Fibroblast of skin of right biceps (primary cell): ENCODE measurements around the gene RGL2.
"Not testable (repeated sequence)": the region's sequence is repeated elsewhere in the genome, so short reads cannot be mapped to it uniquely, and the experiment has no call there.

Experiments used
- DNase-seq: peaks from one replicate; pipeline ENCODE4 v3.0.0-alpha.2; 2013

RGL2 gene, protein sequence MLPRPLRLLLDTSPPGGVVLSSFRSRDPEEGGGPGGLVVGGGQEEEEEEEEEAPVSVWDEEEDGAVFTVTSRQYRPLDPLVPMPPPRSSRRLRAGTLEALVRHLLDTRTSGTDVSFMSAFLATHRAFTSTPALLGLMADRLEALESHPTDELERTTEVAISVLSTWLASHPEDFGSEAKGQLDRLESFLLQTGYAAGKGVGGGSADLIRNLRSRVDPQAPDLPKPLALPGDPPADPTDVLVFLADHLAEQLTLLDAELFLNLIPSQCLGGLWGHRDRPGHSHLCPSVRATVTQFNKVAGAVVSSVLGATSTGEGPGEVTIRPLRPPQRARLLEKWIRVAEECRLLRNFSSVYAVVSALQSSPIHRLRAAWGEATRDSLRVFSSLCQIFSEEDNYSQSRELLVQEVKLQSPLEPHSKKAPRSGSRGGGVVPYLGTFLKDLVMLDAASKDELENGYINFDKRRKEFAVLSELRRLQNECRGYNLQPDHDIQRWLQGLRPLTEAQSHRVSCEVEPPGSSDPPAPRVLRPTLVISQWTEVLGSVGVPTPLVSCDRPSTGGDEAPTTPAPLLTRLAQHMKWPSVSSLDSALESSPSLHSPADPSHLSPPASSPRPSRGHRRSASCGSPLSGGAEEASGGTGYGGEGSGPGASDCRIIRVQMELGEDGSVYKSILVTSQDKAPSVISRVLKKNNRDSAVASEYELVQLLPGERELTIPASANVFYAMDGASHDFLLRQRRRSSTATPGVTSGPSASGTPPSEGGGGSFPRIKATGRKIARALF

DNA sequence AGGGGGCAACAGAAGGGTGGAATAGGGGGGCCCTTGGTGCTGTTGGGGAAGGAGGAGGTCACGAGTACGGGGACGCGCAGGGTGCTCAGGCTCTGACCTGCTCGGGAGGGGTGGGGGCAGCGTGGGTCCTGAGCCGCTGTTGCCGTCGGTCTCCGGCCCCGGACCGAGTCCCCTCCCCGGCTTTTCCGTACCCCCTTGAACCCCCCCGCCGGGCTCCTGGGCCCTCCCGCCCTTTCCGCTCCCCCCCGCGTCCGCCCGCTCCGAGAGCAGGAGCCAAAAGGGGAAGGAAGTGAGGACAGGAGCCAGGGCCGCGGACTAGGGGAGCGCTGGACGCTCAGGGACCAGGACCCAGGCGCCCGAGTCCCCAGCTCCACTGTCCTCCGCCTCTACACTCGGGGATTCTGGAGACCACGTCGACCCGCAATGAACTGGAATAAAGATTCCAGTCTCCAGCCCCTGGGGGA is at the start of gene RGL2:
Gene RGL2 (minus strand): TSS at position 170 of the 464 bp plus-strand sequence. CDS start 332 bp downstream, outside the sequence.
- DNase-seq, result peak; percentile 63

DNA sequence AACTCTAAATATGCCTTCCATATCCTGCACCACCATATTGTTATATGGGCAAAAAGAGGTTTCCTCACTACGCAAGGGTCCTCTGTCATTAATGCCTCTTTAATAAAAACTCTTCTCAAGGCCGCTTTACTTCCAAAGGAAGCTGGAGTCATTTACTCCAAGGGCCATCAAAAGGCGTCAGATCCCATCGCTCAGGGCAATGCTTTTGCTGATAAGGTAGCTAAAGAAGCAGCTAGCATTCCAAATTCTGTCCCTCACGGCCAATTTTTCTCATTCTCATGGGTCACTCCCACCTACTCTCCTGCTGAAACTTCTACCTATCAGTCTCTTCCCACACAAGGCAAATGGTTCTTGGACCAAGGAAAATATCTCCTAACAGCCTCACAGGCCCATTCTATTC is 49.1 kb upstream of the RGL2 start:
- DNase-seq, result no peak

DNA sequence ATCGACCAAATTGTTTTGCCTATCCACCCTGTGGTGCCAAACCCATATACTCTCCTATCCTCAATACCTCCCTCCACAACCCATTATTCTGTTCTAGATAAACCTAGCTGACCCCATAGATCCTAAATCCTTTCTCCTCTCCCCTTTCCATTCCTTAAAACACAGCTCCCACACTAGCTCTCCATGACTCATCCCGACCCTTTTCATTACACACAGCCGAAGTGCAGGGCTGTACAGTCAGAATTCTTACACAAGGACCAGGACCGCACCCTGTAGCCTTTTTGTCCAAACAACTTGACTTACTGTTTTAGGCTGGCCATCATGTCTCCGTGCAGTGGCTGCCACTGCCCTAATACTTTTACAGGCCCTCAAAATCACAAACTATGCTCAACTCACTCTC is 48.2 kb upstream of the RGL2 start:
- not testable (repeated sequence) for DNase-seq

DNA sequence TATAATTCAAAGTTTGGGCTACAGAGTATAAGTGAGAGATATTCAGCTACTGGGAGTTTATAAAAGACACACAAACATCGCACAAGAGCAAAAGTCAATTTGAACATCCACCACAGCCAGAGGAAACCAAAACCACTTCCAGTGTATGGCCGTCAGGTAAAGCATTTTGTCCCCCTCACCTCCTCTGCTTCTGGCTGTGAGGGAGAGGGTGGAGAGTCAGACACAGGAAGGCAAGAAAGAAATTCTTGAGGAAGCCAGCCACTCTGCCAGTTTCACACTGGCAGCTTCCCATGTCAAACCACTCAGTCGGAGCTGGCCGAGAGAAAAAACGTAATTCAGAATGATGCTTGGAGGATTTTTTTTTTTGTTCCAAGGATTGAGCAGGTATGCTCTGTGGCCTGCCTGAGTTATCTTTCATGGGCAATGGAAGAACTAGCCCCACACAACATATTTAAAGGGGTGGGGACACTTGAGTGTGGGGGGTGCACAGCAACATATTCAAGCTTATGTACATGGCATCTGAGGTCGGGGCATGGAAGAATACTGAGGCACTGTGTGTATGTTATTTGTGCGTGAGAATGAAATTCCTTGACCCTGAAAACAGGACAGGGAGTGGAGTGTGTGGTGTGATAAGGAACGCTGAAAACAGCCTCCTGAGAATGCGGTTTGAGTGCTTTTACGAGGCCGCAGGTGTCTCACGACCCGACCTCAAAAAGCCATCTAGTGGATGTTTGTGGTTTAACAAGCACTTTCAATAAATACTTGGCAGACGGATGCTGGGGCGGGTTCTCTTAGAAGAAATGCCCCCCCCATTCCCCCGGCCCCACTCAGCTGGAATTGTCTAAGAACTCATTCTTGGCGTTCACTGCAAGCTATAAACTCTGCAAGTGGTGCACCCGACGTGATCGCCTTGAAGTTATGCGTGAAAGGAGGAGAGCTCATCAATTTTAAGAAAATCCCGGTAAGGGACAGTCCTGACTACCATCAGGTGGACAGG is 46.3 kb upstream of the RGL2 start:
- peak; percentile 77 for DNase-seq

DNA sequence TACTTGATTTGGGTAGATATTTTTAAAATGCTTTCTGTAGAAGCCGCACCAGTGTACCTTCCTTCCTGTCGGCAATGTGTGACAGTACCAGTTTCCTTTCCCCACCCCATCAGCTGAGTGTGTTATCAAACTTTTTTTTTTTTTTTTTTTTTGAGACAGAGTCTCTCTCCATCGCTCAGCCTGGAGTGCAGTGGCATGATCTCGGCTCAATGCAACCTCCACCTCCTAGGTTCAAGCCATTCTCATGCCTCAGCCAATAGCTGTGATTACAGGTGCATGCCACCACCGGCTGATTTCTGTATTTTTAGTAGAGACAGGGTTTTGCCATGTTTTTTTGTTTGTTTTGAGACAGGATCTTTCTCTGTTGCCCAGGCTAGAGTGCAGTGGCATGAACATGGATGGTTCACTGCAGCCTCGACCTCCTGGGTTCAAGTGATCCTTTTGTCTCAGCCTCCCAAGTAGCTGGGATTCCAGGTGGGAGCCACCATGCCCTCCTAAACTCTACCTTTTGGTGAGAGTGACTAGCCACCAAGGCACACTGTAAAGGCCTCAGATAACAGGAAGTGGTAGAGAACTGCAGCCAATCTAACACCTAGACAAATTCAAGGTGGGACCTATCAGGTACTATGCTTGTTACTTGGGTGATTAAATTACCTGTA is 45.3 kb upstream of the RGL2 start:
- DNase-seq, result no peak

DNA sequence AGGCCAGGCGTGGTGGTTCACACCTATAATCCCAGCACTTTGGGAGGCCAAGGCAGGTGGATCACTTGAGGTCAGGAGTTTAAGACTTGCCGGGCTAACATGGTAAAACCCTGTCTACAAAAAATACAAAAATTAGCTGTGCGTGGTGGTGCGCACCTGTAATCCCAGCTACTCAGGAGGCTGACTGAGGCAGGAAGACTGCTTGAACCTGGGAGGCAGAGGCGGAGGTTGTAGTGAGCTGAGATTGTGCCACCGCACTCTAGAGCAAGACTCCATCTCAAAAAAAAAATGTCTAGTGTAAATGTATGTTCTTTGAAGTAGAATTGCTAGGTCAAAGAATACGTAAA is 44.8 kb upstream of the RGL2 start:
- not testable (repeated sequence) for DNase-seq

DNA sequence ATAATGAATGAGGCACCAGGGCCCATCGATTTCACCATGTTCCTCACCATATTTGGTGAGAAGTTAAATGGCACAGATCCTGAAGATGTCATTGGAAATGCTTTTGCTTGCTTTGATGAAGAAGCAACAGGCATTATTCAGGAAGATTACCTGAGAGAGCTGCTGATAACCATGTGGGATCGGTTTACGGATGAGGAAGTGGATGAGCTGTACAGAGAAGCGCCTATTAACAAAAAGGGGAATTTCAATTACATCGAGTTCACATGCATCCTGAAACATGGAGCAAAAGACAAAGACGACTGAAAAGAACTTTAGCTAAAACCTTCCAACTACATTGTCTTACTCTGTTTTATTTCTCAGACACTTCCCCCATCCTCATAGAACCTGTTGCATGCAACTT is 40.5 kb upstream of the RGL2 start:
- DNase-seq, result no peak

DNA sequence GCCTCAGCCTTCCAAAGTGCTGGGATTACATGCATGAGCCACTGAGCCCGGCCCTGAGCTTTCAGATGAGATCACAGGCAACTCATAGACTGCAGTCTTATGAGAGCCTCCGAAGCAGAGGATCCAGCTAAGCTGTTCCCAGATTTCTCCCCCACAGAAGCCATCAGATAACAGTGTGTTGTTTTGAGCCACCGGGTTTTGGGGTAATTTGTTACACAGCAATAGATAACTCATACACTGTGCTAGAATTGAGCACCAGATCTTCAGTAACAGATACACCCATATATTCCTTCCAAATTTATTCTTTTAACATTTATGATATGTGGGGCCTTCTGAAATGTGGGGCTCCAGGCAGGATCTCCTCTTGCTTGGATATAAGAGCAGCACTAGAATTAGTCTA is 37.8 kb upstream of the RGL2 start:
- no peak for DNase-seq

DNA sequence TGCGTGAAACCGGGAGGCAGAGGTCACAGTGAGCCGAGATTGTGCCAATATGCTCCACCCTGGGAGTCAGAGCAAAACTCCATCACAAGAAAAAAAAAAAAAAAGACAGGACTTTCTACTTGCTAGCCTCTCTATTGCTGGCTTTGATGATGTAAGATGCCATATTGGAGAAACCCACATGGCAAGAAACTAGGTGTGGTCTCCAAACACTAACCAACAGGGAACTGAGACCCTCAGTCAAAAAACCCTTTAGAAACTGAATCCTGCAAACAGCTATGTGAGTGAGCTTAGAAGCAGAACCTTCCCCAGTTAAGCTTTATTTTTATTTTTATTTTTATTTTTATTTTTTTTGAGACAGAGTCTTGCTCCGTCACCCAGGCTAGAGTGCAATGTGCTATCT is 37.2 kb upstream of the RGL2 start:
- no peak for DNase-seq

DNA sequence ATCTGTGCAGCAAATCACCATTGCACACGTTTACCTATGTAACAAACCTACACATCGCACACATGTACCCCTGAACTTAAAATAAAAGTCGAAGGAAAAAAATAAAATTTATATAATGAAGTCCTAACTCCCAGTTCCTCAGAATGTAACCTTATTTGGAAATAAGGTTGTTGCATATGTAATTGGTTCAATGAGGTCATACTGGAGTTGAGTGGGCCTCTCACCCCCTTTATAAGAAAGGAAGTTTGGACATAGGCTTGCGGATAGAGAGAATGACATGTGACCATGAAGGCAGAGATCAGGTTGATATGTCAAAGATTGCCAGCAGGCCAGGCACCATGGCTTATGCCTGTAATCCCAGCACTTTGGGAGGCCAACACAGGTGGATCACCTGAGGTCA is 34.9 kb upstream of the RGL2 start:
- DNase-seq, result no peak

DNA sequence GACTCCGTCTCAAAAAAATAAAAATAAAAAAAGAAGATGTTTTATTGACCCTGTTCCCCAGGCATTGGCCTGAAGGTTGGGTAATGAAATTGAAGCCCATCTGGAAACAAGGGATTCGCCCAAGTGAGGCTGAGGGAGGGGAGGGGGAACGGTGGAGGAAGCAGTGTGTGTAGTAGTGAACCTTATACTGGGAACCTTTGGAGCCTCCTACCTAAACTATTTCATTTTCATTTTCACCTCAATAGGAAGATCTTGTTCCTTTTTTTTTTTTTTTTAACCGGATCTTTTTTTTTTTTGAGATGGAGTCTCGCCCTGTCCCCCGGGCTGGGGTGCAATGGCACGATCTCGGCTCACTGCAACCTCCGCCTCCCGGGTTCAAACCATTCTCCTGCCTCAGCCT is 32.0 kb upstream of the RGL2 start:
- DNase-seq, result no peak

DNA sequence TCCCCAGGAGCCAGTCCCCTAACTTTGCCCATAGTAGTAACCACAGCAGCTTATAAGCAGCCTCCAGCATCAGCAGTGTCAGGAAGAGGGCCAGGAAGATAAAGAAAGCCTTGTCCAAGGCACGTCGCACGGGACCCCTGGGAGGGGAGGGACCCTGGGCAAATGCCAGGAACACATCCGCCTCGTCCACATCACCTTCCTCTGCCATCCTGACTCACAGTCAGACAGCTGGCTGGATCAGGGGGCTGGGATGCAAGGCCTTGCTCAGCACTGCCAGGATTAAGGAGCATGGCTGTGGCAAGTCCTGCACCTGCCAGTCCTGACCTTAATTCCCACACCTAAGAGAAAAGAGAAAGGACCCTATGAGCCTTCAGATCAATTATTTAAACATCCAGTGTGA is 30.3 kb upstream of the RGL2 start:
- no peak for DNase-seq

DNA sequence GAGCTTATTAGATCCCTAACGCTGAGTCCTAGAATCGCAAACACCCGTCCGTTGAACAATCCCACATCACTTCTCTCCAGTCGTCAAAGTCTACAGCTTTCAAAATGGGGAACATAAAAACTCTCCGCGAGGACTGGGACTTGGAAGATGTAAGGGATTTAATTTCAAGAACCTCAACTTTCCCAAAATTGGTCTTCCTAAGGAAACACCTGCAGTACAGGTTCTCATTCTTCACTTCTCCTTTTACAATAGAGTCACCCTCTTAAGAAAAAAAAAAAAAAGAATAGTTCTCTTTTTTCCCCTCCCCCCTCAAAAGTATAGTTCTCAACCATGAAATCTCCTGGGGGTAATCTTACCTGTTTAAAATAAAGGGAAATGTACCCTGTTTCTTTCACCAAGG is 25.4 kb upstream of the RGL2 start:
- no peak for DNase-seq

DNA sequence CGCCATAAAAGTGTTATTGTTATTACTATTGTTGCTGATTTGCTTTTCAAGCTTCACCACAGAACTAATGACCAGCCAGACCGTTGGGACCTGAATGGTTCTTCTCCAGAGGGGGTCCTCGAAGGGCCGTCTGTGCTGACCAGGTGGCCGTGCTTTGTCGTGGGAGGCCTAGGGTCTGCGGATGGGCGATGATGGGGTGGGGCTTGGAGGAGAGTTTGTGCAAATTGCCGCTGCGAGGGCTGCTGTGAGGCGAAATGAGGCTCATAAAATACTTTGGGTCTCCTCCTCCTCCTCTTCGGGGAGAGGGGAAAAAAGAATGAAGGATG is 24.8 kb upstream of the RGL2 start:
- no peak for DNase-seq

DNA sequence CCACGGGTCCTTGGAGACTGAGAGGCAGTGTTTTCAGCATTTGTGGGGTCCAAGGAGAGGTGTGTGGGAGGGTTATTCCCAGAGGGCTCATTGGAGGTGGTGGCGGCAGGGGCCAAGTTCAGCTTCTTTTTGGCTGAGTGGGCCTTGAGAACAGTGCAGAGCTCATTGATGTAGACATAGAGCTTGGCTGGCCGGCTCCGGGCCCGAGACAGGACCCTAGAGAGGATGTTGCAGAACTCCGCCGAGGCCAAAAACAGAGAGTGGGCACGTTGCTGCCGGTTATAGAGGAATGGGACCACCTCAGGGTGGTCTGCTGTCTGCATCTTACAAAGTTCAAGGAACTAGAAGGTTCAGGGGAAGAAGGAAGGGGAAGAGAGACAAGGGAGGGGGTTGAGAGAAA is 22.5 kb upstream of the RGL2 start:
- DNase-seq, result no peak

DNA sequence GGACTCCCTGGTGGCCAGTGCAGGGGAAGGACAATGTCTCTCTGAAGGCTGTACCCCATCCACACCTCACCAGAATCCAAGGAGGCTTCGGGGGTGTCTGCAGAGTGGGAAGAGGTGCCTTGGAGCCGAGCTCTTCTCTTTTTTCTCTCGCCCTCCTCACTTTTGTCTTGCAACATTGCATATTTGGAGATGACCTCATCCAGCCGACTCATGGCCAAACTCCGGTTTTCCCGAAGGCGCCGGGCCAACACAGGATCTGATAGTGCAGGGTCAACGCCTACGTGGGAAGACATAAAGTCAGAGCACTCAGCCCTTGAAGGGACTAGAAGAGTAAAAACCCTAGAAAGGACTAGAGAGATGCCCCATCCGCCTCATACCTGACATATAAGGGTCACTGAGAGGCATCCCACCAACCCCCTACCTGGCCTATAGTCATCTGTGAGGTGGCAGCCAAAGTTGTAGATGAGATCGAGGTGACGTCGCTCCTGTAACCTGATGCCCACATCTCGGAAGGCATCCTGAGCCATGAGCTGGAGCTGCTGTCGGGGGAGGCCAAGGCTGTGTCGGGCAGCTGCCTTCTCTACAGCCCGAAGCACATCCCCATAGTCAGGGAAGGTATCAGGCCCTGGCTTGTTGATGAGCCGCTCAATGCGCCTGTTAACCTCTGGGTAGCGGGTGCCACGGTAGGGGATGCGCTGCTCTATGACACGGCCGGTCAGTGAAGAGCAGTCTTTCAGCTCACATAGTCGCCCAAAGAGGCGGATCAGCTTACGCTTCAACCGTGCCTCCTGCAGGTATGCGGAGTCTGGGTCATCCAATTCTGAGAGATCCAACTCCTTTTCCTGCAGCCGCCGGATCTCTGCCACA is 21.8 kb upstream of the RGL2 start:
- DNase-seq, result peak; percentile 84

DNA sequence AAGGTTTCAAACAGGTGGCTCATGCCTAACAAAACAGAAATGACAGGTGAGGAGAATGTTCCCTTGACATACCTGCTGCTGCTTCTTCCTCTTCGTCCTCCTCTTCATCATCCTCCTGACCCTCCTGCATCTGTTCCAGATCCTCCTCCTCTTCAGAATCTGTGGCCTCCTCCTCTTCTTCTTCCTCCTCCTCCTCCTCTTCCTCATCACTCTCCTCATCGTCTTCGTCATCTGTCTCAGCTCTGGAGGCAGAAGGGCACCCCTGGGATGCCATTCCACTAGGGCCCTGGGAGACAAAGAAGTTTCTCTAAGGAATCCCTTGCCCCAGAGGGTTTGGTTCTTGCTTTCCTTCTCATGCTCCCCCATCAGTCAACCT is 21.2 kb upstream of the RGL2 start:
- no peak for DNase-seq

DNA sequence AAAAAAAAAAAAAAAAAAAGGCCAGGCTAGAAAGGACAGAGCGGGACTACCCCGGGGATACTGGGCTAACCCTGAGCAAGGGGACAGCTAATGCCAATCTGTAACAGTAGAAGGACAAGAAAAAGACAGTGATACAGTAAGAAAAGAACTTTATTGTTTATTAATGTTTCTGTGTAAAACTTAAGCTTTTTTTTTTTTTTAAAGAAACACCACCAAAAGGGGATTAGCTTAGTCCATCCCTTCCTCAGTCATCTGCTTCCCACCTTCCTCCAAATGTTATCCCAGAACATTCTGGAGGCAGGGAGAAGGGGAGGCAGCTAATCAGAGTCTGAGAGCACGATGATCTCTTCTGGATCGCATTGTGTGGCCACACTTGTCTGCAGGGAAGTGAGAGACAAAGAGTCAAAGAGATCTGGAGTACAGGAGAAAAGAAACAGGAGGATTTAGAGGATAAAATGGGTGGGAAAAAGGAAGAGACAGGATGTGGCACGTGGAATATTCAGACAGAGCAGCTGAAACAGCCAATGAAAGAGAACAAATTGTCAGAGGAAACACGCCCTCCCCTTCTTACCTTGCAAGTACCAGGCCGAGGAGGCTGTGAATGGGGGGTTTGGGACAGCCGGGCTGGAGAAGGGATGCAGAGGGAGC is 19.8 kb upstream of the RGL2 start:
- no peak for DNase-seq

DNA sequence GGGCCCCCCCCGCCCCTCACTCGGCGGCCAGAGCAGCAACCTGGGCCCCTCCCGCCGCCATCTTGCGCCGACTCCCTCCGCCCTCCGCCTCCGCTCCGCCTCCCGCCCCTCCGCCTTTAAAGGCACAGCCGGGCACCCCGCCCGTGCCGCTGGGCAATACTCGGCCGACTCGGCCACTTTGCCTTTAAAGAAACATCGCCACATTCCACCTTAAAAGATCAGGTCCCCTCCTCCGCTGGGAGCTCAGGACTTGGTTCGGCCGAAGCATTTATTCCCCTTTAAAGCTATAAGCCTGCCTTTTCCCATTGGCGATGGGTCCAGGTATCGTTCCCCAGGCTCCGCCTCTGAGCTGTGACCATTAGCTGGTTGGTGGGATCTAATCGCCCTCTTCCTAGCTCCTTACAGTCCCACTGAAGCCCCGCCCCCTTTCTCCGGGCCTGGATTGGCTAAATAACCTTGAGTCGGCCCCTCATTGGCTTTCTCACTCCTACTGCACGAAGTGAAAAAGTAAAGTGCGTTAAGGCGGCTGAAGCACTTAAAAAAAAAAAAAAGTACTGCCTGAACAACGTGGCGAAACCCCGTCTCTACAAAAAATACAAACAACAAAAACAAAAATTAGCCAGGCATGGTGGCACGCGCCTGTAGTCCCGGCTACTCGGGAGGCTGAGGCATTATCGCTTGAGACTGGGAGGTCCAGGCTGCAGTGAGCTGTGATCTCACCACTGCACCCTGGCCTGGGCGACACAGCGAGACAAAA is 19.1 kb upstream of the RGL2 start, which contains the start of gene ZBTB22:
Gene ZBTB22 (minus strand): TSS at position 76 of the 757 bp plus-strand sequence. CDS start 828 bp downstream, outside the sequence.
- peak; percentile 99 for DNase-seq

DNA sequence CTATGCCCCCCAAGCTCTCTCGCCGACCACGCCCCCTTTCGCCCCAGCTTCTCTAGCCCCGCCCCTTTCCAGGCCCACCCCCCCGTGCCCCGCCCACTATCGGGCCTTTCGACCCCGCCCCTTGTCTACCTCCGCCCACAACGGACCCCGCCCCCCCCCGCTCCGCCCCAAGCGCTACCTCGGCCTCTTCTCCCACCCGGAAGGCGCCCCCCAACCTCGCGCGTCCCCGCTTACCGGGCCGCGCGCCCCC is 18.6 kb upstream of the RGL2 start:
- DNase-seq, result no peak
